HepG2 (cell line): Measurements from ENCODE around the gene LRRC8D. TPM values are rescaled to one million over a fixed set of nuclear protein-coding genes. Genes with fewer than 3 reads are reported as not detected.

ENCODE experiments used
- AGO1 ChIP-seq: fragments of 200-400 bp; formaldehyde crosslinking; IDR thresholded peaks from 2 replicates; pipeline ENCODE4 v1.6.1; 2017; ENCODE audit warnings: mild to moderate bottlenecking, low read depth, low read length, moderate library complexity; ENCODE audit not compliant: poor library complexity, severe bottlenecking
- ATRX ChIP-seq: sonication (generic); formaldehyde crosslinking; IDR thresholded peaks from 2 replicates; pipeline ENCODE4 v1.4.0; 2020; ENCODE audit warnings: missing genetic modification reagents, borderline replicate concordance
- HHEX ChIP-seq: IDR thresholded peaks from 2 replicates; pipeline ENCODE4 v1.6.1; 2016; ENCODE audit warnings: control low read depth
- MXD4 ChIP-seq: IDR thresholded peaks from 2 replicates; pipeline ENCODE4 v1.6.1; 2016; ENCODE audit warnings: mild to moderate bottlenecking, missing biosample characterization, missing genetic modification reagents
- NAIF1 ChIP-seq: sonication (generic); formaldehyde crosslinking; IDR thresholded peaks from 2 replicates; pipeline ENCODE4 v1.5.0; 2020; ENCODE audit warnings: mild to moderate bottlenecking, missing genetic modification reagents, borderline replicate concordance
- SATB2 ChIP-seq: sonication (generic); formaldehyde crosslinking; IDR thresholded peaks from 2 replicates; pipeline ENCODE4 v1.5.0; 2020; ENCODE audit warnings: missing genetic modification reagents
- ZIK1 ChIP-seq: sonication (generic); formaldehyde crosslinking; IDR thresholded peaks from 2 replicates; pipeline ENCODE4 v1.5.0; 2020; ENCODE audit warnings: mild to moderate bottlenecking, low read depth, missing genetic modification reagents, borderline replicate concordance
- ZNF235 ChIP-seq: sonication (generic); formaldehyde crosslinking; IDR thresholded peaks from 2 replicates; pipeline ENCODE4 v1.8.1; 2023; ENCODE audit warnings: mild to moderate bottlenecking, missing genetic modification reagents, borderline replicate concordance
- ZNF260 ChIP-seq: sonication (generic); formaldehyde crosslinking; IDR thresholded peaks from 2 replicates; pipeline ENCODE4 v1.4.0; 2020; ENCODE audit warnings: missing genetic modification reagents, low read depth, mild to moderate bottlenecking, borderline replicate concordance
- ZNF468 ChIP-seq: sonication (generic); formaldehyde crosslinking; IDR thresholded peaks from 2 replicates; pipeline ENCODE4 v1.8.0; 2022; ENCODE audit warnings: mild to moderate bottlenecking, moderate library complexity, missing genetic modification reagents
- ZNF530 ChIP-seq: sonication (generic); formaldehyde crosslinking; IDR thresholded peaks from 2 replicates; pipeline ENCODE4 v1.5.0; 2020; ENCODE audit warnings: low read depth, mild to moderate bottlenecking, missing genetic modification reagents
- ZSCAN31 ChIP-seq: sonication (generic); formaldehyde crosslinking; IDR thresholded peaks from 2 replicates; pipeline ENCODE4 v1.5.0; 2020; ENCODE audit warnings: low read depth, mild to moderate bottlenecking, missing genetic modification reagents
- polyA plus RNA-seq, 8 experiments: library from polyadenylated mRNA; depleted of rRNA in 3 of 8; stranded (reverse) in 7 of 8; unstranded in 1 of 8; fragments of >200 nt; fragmentation: Illumina TruSeq in 4 of 8; extraction: Trizol in 4 of 8; gene quantifications; 2 replicates each; pipeline versions ENCODE4 v1.2.1 to v1.2.3, GENCODE V29; 2011 to 2016; ENCODE audit warnings: low read depth in 4 of 8, missing spikeins in 1 of 8, mixed read lengths in 1 of 8; ENCODE audit not compliant: insufficient read depth in 1 of 8
- total RNA-seq, 5 experiments: library from RNA; depleted of rRNA; stranded (reverse); fragments of >200 nt; fragmentation: Illumina TruSeq; extraction: Trizol; gene quantifications; 2 replicates each; pipeline ENCODE4 v1.2.3, GENCODE V29; 2016; ENCODE audit warnings: low read depth in 1 of 5
- TF ChIP-seq, protein P1 (sequence below): IDR thresholded peaks from 2 replicates; pipeline ENCODE4 v1.4.0; 2020; ENCODE audit warnings: mild to moderate bottlenecking, missing genetic modification reagents
- TF ChIP-seq, protein P2 (sequence below): sonication (generic); formaldehyde crosslinking; IDR thresholded peaks from 2 replicates; pipeline ENCODE4 v1.5.0; 2020; ENCODE audit warnings: mild to moderate bottlenecking, missing genetic modification reagents, moderate library complexity
- TF ChIP-seq, protein P3 (sequence below), 2 experiments: sonication (generic) in 1 of 2; formaldehyde crosslinking in 1 of 2; IDR thresholded peaks; 2 replicates each; pipeline versions ENCODE4 v1.6.1 to v1.9.0; 2014 to 2022; ENCODE audit warnings: antibody characterized with exemption in 1 of 2, borderline replicate concordance in 1 of 2, inconsistent platforms in 1 of 2, low read depth in 1 of 2, missing genetic modification reagents in 1 of 2

The LRRC8D gene
- total and polyA plus RNA-seq, 2 of the 13 experiments (the other 11 are each of a cell fraction or from before 2014, with no cell fraction given), result 29.9 to 45.5 TPM

DNA sequence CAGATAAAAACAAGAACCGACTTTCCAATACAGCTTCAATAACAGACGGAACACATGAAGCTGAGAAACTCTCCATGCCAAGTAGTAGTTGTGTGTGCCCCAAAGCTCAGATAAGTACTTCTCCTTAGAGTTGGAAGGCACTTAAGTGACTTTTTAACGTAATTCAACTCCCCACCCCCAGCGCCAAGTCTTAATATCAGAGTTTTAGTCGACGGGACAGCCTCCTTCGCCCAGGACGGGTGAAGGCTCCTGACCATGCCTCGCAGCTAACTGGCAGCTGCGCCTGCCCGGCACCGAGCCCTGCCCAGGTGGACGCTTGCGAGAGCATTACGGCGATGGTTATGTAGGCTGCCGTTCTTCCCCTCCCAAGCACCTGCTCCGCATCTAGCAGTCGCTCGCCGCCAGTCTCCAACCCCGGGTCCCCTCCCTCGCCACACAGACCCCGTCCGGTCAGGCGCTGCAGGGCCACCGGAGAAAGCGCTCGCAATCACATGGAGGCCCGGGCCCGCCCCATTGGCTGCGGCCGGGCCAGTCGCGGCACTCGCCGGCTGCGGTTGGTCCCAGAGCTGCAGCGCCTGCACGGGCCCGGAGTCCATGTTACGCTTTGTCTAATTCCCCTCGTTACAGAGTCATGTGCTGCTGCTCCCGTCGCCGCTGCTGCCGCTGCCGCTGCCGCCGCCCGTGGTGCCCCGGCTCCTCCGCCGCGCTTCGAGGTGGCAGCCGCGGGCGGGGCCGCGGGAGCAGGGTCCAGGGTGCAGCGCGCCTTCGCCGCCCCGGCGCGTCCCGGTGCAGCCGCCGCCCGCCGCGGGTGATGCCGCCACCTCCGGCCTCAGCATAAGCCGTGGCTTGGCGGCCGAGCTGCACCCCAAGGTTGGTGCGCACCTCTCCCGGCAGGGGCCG is at the start of gene LRRC8D (continued):
- TF ChIP-seq, protein P1, sequence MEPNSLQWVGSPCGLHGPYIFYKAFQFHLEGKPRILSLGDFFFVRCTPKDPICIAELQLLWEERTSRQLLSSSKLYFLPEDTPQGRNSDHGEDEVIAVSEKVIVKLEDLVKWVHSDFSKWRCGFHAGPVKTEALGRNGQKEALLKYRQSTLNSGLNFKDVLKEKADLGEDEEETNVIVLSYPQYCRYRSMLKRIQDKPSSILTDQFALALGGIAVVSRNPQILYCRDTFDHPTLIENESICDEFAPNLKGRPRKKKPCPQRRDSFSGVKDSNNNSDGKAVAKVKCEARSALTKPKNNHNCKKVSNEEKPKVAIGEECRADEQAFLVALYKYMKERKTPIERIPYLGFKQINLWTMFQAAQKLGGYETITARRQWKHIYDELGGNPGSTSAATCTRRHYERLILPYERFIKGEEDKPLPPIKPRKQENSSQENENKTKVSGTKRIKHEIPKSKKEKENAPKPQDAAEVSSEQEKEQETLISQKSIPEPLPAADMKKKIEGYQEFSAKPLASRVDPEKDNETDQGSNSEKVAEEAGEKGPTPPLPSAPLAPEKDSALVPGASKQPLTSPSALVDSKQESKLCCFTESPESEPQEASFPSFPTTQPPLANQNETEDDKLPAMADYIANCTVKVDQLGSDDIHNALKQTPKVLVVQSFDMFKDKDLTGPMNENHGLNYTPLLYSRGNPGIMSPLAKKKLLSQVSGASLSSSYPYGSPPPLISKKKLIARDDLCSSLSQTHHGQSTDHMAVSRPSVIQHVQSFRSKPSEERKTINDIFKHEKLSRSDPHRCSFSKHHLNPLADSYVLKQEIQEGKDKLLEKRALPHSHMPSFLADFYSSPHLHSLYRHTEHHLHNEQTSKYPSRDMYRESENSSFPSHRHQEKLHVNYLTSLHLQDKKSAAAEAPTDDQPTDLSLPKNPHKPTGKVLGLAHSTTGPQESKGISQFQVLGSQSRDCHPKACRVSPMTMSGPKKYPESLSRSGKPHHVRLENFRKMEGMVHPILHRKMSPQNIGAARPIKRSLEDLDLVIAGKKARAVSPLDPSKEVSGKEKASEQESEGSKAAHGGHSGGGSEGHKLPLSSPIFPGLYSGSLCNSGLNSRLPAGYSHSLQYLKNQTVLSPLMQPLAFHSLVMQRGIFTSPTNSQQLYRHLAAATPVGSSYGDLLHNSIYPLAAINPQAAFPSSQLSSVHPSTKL (CRISPR knock-in tag), result peak; percentile 31; the same call in 1 of the 2 replicates
- TF ChIP-seq ZIK1 (CRISPR knock-in tag) (peak; percentile 31; the same call in 1 of the 2 replicates), ATRX (CRISPR knock-in tag) (no peak), SATB2 (CRISPR knock-in tag) (0 out of 2 replicates have a peak, but pooled peaks have one; percentile 59), AGO1 (peak; percentile 29), HHEX (no peak), ZNF260 (CRISPR knock-in tag) (no peak), ZNF468 (CRISPR knock-in tag) (no peak), NAIF1 (no peak), ZSCAN31 (CRISPR knock-in tag) (no peak), ZNF530 (CRISPR knock-in tag) (no peak), MXD4 (CRISPR knock-in tag) (peak; percentile 46; the same call in 1 of the 2 replicates), ZNF235 (CRISPR knock-in tag) (0 out of 2 replicates have a peak, but pooled peaks have one; percentile 79)
- TF ChIP-seq, protein P2, sequence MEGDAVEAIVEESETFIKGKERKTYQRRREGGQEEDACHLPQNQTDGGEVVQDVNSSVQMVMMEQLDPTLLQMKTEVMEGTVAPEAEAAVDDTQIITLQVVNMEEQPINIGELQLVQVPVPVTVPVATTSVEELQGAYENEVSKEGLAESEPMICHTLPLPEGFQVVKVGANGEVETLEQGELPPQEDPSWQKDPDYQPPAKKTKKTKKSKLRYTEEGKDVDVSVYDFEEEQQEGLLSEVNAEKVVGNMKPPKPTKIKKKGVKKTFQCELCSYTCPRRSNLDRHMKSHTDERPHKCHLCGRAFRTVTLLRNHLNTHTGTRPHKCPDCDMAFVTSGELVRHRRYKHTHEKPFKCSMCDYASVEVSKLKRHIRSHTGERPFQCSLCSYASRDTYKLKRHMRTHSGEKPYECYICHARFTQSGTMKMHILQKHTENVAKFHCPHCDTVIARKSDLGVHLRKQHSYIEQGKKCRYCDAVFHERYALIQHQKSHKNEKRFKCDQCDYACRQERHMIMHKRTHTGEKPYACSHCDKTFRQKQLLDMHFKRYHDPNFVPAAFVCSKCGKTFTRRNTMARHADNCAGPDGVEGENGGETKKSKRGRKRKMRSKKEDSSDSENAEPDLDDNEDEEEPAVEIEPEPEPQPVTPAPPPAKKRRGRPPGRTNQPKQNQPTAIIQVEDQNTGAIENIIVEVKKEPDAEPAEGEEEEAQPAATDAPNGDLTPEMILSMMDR, result peak; percentile 24; the same call in 1 of the 2 replicates
- TF ChIP-seq, protein P3, sequence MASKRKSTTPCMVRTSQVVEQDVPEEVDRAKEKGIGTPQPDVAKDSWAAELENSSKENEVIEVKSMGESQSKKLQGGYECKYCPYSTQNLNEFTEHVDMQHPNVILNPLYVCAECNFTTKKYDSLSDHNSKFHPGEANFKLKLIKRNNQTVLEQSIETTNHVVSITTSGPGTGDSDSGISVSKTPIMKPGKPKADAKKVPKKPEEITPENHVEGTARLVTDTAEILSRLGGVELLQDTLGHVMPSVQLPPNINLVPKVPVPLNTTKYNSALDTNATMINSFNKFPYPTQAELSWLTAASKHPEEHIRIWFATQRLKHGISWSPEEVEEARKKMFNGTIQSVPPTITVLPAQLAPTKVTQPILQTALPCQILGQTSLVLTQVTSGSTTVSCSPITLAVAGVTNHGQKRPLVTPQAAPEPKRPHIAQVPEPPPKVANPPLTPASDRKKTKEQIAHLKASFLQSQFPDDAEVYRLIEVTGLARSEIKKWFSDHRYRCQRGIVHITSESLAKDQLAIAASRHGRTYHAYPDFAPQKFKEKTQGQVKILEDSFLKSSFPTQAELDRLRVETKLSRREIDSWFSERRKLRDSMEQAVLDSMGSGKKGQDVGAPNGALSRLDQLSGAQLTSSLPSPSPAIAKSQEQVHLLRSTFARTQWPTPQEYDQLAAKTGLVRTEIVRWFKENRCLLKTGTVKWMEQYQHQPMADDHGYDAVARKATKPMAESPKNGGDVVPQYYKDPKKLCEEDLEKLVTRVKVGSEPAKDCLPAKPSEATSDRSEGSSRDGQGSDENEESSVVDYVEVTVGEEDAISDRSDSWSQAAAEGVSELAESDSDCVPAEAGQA (IDR thresholded peaks at IDR 0.05; ENCODE audit: low read depth), result peak; percentile 50; the same call in 1 of the 2 replicates
- TF ChIP-seq, protein P3 (CRISPR knock-in tag; IDR thresholded peaks at IDR 0.05; ENCODE audit: borderline replicate concordance), result no peak; the same call in 1 of the 2 replicates
